RCC 7860 (cell line): ENCODE results near the gene SPG11.
"Not testable (repeated sequence)": the region's sequence is repeated elsewhere in the genome, so short reads cannot be mapped to it uniquely, and the experiment has no call there.

Source experiments
- DNase-seq: peaks from one replicate; pipeline ENCODE4 v3.0.0-alpha.2; 2015; ENCODE audit warnings: low spot score
- FAIRE-seq: peaks from 2 replicates; lab custom pipeline; 2012; peaks lifted over from hg19 to GRCh38; lab: Jason Lieb, UNC

Gene SPG11

DNA sequence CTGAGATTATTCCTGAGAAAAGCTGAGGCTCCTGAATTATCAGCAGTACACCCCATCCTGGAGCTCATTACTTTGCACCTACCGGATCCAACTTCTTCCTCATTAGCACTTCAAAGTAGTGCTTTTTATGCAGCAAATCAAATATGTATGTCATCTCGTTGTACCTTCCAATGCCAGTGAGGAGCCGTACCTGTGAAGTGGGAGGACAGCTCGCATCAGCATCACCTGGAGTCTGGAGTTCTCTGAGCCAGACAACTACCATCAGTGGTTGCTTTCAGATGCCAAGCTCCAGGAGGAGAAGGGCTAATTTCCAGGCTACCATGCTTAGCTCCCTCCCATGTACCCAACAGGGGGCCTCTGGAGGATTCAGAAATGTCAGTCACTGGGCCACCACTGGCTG is 94.1 kb downstream of the SPG11 start:
- no peak for FAIRE-seq
- no peak for DNase-seq

DNA sequence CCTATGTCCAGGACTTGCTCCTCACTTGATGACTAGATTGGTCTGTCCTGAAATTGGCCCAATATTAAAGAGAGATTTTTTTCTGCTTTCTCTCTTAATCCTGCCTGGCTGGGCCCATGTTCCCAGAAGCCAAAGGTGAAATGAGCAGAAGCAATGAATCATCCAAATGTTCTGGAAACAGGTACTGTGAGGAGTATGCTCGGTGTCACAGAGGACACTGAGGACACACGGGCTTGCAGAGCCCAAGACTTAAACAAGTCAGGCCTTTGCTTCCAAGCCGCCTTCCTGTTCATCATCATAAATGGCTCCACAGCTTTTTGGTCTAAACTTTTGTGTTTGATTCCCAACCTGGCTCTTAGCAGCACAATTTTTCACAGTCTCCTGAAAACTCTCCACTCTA is 95.1 kb downstream of the SPG11 start:
- DNase-seq (no peak), FAIRE-seq (no peak)

DNA sequence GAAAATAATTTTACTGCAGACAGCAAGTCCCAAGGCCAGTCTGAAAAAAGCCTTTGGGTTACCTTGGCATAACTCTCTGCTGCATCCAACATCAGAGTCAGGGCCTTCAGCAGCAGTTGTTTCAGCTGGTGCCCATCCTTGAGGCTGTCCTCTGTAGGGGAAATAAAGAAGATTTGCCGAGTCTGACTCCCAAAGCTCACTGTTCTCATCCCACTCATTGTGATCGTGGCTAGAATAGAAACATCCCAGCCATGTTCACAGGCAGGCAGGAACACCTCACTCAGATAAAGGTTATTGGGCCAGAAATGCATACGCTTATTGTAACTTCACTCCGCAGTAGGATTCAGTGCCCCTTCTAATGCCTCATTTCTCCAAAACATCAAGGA is 97.3 kb downstream of the SPG11 start:
- DNase-seq (no peak), FAIRE-seq (no peak)

DNA sequence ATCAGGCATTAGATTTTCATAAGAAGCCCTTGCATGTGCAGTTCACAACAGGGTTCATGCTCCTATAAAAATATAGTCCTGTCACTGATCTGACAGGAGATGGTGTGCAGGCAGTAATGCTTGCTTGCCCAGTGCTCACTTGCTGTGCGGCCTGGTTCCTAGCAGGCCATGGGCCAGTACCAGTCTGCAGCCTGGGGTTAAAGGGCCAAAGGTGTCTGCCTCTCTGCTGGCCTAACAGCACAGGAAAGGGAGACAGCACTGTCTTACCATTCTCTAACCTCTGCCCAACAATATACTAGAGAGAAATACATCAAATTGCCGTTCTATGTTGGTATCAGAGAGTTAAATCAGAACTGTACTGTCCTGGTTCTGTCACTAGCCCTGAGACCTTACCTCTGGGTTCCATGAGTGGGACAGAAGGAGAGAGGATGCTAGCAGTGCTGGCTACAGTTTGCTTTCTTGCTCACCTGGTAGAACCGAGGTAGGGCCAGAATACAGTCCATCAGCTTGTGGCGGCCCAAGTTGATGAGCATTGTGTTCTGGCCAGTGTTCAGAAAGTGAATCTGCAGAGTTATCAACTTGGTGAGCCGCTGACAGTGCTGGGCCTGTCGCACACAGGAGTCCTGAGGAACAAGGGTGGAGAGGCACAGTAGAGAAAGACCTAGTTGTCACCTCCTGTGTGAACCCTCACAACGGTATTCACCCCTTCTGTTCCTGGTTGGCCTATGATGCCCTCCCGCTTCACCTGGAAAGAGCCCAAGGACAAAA is 97.9 kb downstream of the SPG11 start:
- FAIRE-seq: no peak
- no peak for DNase-seq

DNA sequence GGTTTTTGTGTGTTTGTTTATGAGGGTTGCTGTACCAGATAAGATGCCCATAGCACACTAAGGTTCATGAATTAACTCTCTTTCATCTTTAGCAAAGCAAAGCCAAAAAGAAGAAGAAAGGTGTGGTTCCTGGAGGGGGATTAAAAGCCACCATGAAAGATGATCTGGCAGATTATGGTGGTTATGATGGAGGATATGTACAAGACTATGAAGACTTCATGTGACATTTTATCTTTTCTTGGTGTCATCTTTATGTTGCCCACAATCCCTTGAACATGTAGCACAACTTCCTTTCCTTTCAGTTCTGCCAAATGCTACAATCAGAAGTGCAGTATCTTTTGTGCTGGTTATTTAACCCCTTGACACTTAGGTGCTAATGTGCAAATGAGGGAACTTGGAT is 102.5 kb downstream of the SPG11 start:
- not testable (repeated sequence) for DNase-seq, FAIRE-seq

DNA sequence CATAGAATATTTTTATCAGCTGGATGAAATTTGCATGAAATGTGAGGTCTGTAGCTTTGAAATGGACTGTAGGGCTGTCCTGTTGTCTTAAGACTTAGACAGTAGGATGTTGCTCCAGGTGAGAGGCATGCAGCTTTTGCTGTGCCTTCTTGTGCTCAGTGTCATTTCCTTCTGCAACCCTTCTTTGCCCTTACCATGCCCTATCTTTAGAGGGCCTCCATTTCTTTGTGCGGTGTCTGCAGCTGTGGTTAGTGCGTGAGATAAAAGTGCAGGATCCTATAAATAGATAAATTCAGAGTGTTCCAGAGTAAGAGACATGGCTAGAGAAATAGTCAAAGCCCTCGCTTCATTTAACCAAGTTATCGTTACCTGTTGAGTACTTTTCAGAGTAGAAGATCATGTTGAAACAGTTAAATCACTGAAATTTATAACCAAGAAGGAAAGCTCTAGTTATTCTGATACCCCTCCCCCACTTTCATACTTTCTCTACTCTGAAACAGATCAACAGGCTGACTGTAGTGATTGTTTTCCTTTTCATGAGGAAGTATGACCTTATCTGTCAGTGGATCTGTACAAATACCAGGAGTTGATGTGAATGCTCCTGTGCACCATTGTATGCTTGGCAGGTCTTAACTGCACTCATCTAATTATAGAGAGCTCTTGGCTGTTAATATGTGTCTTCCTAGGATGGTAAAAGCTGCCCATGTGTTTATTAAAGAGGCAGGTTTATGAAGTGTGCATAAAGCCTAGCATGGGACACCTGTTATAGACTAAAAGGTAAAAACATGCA is 108.3 kb downstream of the SPG11 start:
- no peak for FAIRE-seq

DNA sequence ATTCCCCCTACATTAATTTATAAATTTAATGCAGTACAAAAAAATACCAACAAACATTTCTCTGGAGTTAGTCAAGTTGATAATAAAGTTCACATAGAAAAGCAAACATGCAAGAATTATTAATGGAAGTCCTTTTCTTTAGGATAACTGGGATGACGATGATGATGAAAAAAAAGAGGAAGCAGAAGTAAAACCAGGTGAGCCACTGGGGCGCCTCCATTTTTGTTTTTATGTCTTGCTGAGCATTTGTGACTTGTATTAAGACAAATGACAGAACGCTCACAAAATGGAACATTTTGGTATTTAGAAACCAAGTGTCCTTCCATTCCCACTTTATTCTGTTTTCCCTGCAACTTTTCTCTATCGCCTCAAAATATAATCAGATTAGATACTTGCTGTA is 112.7 kb downstream of the SPG11 start:
- FAIRE-seq: no peak
- DNase-seq: no peak

More for the DNA sequence above, 108.3 kb downstream of the SPG11 start:
- no peak for DNase-seq

DNA sequence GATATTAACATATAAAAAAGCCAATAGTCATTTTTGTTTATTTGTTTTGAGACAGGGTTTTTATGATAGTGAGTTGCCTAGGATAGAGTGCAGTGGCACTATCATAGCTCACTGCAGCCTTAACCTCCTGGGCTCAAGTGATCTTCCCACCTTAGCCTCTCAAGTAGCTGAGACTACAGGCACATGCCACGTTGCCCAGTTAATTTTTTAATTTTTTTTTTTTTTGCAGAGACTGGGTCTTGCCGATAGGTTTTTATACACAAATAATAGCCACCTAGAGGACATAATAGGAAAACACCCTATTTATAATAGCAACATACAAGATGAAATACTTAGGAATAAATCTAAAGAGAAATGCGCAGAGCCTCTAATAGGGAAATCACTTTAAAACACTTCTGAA is 113.2 kb downstream of the SPG11 start:
- DNase-seq: no peak
- FAIRE-seq: no peak

DNA sequence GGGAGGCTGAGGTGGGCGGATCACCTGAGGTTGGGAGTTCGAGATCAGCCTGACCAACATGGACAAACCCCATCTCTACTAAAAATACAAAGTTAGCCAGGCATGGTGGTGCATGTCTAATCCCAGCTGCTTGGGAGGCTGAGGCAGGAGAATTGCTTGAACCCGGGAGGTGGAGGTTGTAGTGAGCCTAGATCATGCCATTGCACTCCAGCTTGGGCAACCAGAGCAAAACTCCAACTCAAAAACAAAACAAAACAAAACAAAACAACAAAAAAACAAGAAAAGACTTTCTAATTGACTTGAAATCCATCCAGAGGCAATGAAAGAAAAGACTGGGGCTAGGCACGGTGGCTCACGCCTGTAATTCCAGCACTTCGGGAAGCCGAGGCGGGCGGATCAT is 114.3 kb downstream of the SPG11 start:
- FAIRE-seq, DNase-seq: not testable (repeated sequence)

DNA sequence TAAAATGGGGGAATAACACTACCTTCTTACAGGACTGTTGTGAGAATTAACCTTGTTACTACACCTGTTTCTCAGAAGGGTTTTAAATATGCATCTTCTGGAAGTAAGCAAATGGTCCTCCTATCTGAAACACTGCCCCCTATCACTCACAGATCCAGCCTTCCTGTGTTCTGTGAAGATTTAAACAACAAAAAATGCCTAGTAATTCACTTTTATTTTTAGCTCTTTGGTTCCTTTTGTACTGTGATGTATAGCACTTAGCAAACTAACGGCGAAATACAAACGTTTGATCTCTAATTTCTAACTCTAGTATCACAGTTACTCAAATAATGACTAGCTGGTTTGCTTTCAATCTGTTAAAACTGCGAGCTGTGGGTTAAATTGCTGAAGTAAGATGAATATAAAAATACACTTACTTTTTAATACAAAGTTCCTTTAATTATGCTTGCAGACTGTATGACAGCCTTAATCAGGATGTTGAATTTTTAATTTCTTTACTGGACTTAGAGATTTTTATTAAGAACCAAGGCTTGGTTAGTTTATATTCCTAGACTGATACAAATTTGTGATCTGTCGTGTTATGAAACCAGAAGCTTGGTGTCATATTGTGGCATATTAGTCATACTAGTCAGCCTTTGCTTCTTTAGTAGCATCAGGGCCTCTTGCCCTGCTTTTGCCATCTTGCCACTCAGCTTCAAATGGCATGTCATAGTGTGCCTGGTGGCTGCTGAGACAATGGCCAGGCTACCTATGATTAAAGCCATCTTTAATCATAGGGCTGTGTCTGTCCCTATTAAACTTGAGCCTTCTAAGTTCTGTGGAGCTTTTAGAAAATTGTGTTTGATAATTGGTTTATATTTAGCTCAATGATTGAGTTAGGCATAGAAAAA is 117.3 kb downstream of the SPG11 start:
- DNase-seq (peak; percentile 56), FAIRE-seq (peak; percentile 61)

DNA sequence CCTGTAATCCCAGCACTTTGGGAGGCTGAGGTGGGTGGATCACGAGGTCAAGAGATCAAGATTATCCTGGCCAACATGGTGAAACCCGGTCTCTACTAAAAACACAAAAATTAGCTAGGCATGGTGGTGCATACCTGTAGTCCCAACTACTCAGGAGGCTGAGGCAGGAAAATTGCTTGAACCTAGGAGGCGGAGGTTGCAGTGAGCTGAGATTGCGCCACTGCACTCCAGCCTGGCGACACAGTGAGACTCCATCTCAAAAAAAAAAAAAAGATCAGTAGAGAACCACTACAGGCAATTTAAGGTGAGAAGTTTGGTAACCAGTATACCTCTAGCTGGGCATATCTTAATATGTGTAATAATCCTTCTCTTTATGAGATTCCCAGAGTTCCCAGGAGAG is 118.7 kb downstream of the SPG11 start:
- DNase-seq, FAIRE-seq: not testable (repeated sequence)

DNA sequence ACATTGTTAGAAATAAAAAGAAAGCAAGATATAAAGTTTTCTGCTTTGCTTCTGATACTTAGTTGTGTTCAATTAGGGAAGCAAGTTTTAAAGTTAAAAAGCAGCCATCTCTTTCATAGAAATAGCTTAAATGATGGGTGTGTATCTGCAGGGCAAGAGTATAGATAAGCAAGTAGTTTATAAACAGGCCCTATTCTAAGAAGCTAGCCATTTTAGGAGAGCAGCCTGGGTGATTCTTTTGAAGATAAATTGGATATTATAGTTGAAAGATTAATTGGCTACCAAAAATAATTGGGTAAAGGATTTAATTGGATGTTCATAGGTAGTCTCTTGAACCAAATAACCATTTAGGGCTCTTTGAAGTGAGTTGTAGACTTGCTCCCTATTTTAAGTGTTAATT is 120.9 kb downstream of the SPG11 start:
- FAIRE-seq: no peak
- no peak for DNase-seq

DNA sequence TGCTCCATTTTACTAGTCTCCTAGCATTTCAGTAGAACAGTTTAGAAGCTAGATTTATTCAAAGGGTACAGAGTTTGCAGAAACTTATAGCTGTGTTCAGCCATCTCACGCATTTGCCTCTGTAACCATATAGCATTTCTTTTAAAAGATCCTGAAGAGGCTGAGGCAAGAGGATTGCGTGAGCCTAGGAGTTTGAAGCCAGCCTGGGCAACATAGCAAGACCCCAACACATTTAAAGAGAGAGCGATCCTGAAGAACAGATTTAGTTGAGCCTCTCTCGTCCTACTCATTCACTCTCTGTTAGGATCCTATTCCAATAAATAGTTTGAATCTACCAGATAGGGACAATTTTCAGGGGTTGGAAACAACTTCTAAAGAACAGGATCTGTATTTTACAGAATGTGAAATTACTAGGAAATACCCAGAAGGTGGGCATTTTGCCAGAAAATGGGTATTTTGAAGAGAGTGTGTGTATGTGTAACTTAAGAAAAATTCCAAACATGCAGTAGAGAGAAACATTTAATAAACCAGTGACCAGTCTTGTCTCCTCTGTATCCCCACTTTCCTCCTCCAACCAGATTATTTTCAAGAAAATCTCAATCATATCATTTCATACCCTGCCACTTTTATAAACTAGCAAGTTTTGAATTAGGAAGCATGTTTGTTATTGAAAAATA is 122.0 kb downstream of the SPG11 start:
- DNase-seq (peak; percentile 49), FAIRE-seq (peak; percentile 54)

DNA sequence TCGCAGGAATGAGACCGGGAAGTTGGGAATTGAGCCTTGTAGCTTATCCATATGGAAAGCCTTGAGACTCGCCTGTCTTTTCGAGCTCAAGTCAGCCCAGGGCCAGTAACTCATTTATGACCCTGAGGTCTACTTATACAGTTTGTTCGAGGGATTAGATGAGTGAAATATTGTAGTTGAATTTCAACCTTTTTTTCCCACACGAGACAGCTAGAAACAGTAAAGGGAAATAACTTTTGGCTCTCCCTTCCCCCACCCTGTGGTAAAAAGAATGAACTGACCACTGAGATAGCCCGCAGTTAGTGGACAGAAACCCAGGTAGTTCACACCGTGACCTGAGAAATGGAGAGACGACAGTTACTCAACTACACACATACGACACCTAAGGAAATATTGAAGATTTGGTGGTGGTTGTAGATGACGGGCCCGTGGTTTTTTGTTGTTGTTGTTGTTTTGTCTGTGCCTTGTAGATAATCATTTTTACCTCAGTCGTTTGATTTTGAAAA is 125.7 kb downstream of the SPG11 start:
- FAIRE-seq: no peak
- DNase-seq: peak; percentile 39

DNA sequence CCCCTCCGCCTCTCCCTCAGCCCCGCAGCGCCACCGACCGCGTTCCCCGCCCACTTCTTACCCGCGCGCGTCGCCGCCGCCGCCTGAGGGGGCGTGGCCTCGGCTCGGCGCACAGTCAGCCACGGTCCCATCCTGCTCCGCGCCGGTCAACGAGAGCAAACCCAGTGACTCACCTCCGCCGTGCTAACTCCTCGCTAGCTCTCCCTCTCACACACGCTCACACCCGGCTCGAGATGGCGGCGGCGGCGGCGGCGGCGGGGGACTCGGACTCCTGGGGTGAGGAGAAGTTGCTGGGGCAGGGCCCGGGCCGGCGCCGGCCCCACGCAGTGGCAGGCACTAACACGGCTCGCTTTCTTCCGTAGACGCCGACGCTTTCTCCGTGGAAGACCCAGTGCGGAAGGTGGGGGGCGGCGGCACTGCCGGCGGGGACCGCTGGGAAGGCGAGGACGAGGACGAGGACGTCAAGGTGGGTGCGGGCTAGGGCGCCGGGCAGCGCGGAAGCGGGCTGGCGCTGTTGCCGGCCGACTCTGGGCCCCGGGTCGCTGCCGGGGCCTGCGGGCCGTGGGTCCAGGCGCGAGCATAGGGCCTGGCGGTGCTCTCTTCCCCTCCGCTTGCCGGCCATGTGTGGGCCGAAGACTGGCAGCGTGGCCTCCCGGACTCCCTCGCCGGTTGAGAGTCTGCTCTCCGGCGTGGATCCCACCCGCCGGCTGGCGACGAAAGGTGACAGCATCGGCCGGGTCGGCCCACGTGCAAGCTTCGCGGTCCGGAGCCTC is 126.3 kb downstream of the SPG11 start, which contains the start of gene EIF3J:
Gene EIF3J, plus strand, starts transcription at position 186 of the 773 bp plus-strand sequence. Its CDS starts 48 bp downstream, at position 234.
- FAIRE-seq (no peak), DNase-seq (peak; percentile 95)

DNA sequence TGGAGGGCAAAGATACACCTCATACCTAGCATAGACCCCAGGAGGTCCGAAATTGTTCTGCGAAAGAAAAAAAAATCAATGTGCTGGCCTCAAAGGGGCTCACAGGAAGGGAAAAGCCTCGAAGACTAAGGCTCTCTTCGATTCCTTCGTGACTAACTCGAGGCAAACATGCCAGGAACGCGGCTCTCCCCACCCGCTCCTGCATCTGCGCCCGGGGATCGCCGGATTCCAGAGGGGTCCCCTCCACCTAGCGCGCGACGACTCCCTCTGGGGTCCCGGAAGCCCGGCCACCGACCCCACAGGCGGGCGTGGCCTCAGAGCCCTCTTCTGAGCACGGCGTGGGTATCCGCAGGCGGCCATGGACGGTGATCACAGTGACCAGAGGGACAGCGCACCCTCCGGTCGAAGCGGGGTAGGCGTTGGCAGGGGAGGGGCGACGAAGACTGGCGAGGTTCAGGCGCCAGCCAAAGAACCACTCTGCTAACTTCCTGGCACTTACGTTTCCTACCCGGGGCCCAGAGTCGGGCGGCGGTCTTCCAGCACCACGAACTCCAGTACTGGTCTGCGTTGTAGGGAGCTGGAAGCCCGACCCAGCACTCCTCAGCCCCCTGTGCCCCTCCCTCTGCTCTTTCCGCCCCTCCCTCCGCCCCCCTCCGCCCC is 127.0 kb downstream of the SPG11 start:
- FAIRE-seq: no peak
- peak; percentile 86 for DNase-seq

DNA sequence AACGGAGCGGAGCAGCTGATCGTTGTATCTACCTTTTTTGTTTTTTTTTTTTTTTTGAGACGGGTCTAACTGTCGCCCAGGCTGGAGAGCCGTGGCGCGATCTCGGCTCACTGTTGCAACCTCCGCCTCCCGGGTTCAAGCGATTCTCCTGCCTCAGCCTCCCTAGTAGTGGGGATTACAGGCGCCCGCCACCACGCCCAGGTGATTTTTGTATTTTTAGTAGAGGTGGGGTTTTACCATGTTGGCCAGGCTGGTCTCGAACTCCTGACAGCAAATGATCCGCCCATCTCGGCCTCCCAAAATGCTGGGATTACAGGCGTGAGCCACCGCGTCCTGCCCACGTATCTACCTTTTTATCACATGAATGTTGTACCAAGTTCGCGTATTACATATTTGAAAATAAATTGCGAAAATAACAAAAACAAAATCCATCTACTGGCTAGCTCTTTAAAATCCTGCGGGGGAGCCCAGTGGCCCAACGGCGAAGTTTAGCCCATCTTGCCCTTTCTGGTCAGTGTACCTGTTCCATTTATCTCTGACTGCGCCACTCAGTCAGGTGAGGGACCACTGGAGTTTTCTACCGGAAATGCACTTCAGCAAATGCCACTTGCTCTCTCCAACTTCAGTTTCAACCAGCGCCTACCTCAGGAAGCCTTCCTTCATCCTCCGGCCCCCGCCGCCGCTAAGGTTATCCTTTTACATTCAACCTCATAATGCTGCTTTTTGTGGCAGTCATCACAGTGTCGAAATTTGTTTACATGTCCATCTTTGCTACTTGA is 127.8 kb downstream of the SPG11 start:
- FAIRE-seq (no peak), DNase-seq (no peak)

DNA sequence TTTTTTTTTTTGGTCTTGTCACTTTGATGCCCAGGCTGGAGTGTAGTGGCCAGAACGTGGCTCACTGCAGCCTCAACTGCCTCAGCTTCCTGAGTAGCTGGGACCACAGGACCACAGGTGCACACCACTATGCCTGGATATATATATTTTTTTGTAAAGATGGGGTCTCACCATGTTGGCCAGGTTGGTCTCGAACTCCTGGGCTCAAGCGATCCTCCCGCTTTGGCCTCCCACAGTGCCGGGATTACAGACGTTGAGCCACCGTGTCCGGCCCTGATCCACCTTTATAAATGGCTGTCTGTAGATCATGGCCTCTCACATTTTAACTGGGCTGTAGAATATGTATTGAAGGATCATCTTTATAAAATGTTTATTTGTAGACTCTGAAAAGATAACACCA is 128.4 kb downstream of the SPG11 start:
- no peak for FAIRE-seq
- DNase-seq: no peak
